ENCODE data around the gene MIXL1.

MIXL1 gene

DNA sequence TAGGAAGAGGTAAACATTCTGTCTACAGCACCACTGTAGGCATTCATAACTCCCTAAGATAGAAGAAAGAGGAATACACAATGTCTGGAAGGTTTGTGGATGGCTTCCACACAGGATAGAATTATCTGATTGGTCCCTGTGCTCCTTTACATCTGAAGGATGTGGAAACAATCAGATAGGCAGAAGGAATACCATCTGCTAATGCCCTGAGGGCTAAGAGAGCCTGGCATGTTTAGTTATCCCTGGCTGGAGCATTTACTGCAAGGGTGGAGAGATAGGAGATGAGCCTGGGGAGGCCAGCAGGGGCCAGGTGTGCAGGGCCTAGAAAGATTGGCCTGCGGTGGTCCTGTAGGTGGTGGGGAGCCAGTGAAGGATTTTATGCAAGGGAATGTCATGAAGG, 28.3 kb upstream of the MIXL1 start:
- no peak for TF ChIP-seq CTCF (IDR thresholded peaks at IDR 0.05)

DNA sequence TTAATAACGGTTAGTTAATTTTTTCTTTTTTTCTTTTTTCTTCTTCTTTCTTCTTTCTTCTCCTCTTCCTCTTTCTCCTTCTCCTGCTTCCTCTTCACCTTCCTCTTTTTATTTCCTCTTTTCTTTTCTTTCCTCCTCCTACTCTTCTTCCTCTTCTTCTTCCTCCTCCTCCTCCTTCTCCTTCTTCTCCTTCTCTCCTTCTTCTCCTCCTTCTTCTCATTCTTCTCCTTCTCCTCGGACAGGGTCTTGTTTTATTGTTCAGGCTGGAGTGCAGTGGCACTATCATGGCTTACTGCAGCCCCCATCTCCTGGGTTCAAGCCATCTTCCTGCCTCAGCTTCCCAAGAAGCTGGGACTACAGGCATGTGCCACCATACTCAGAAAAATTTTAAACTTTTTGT, 23.5 kb upstream of the MIXL1 start:
- TF ChIP-seq CTCF (IDR thresholded peaks at IDR 0.05), result no peak

DNA sequence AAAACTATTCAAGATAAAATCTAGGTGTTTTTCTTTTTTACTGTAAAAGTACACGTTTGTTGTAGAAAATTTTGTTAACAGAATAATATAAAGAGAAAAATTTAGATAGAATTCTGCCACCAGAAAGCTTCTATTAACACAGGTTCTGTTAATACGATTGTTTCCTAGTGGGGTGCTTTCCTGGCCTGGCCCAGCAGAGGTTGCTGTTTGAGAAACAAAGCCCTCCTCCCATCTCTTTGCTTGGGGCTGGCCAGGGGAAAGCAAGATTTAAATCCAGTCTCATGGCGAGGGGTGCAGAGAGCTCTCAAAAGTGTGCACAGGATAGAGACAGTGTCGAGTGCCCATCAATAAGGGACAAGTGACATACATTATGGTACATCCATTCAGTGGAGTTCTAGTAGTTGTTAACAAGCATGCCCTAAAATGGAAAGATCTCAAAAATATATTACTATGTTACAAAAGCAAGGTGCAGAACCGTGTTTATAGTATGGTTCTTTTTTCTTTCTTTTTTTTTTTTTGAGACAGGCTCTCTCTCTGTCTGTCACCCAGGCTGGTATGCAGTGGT, 22.4 kb upstream of the MIXL1 start:
- TF ChIP-seq CTCF (IDR thresholded peaks at IDR 0.05), result peak; percentile 23; the same call in 1 of the 2 replicates

DNA sequence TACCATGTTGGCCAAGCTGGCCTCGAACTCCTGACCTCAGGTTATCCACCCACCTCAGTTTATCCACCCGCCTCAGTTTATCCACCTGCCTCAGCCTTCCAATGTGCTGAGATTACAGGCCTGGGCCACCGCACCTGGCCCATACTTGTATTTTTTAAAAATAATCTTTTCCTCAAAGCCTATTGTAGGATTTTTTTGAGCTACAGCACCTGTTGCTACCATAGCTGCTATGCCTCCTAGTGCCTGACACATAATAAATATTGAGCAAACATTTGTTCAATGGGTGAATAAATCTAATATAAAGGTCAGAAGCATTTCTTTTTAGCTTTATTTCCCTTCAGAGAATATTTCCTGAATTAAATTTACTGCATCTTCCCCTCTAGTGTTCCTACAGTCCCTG, 21.2 kb upstream of the MIXL1 start:
- no peak for TF ChIP-seq CTCF (IDR thresholded peaks at IDR 0.05)

DNA sequence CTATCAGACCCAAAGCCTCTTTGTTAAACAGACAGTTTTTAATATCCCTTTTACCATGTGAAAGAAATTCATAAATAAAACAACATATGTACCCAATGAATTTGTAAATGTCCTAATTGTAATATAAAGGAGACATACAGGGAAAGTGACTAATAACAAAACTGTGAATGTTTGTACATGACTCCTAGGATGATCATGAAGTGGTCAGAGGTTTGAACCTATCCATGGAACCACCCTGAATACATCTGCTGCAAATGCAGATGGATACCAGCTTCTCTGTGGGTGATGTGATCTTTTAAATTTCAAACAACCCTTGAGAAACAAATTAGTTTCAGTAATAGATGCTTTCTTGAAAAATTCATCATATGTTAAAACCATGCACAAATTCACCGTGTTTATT, 20.2 kb upstream of the MIXL1 start:
- no peak for TF ChIP-seq CTCF (IDR thresholded peaks at IDR 0.05)

DNA sequence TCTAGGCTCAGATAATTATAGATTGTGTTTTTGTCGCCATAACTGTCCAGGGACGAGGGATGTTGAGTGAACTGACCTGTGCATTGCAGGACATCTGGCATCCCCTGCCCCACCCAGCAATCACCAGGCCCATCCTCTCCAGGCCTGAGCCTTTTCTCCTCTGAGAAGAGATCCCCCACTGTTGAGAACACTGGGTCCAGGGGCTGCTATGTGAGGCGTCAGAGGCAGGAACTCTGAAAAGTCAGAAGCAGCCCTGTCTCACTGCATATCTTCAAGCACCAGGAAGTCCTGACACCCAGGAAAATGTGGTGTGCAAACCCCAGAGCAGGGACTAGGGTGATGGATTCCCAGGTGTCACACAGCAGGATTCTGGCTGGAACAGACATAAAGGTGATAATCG, 19.8 kb upstream of the MIXL1 start:
- TF ChIP-seq CTCF (IDR thresholded peaks at IDR 0.05), result no peak

DNA sequence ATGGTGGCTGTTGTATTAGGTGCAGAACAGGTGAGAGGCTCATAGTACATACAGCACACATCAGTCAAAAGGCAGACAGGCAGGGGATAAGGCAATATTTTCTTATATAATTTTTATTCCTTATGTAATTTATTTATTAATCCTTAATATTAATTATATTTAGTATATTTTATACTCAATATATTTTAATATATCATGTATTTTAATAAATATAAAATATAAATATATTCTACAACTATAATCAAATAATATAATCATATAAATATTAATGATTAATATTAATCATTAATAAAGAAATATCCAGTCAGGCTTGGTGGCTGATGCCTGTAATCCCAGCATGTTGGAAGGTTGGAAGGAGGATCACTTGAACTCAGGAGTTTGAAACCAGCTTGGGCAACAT, 19.3 kb upstream of the MIXL1 start:
- TF ChIP-seq CTCF (IDR thresholded peaks at IDR 0.05), result no peak

DNA sequence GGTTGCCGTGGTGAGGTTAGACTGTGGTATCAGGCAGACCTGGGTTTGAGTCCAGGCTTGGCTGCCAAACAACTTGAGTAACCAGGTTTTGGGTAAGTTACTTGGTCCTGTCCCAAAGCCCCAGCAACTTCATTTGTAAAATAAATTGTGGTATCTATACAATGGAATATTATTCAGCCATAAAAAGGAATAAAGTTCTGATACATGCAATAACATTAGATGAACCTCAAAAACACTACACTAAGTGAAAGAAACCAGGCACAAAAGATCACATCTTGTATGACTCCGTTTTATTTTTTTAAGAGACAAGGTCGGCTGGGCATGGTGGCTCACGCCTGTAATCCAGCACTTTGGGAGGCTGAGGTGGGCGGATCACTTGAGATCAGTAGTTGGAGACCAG, 16.4 kb upstream of the MIXL1 start:
- TF ChIP-seq CTCF (IDR thresholded peaks at IDR 0.05), result no peak

Measured in LNCAP (cell line).